ENCODE results near the gene EBLN2.

- TF ChIP-seq GATA2 (IDR thresholded peaks at IDR 0.05; ENCODE audit: low read depth, low read length), result no peak
- TF ChIP-seq GATA3 (IDR thresholded peaks at IDR 0.05; ENCODE audit: low read depth, low read length), result no peak
Observed at GRCh38 chr3:73052857-73053256, 8.6 kb upstream of the EBLN2 start.
